Neutrophil (primary cell): Measurements from ENCODE around the gene ATP11A.

ENCODE experiments used
- H3K27ac ChIP-seq: fragments of 200-600 bp; sonication (generic); 2 replicates; pipeline ENCODE4 v1.5.1; 2016; ENCODE audit warnings: mild to moderate bottlenecking, moderate library complexity
- H3K27me3 ChIP-seq: fragments of 200-600 bp; sonication (generic); 2 replicates; pipeline ENCODE4 v1.6.0; 2016; ENCODE audit warnings: mild to moderate bottlenecking
- H3K36me3 ChIP-seq: fragments of 200-600 bp; sonication (generic); 2 replicates; pipeline ENCODE4 v1.5.1; 2017
- H3K4me1 ChIP-seq, 2 experiments: fragments of 200-600 bp in 1 of 2; sonication (generic) in 1 of 2; 1 replicate in 1 of 2; 2 replicates in 1 of 2; pipeline versions ENCODE4 v1.5.1 to v1.6.1; 2013 to 2016; ENCODE audit warnings: low read depth in 1 of 2, low read length in 1 of 2, mild to moderate bottlenecking in 1 of 2, moderate library complexity in 1 of 2; ENCODE audit not compliant: control insufficient read depth in 1 of 2, insufficient read depth in 1 of 2
- H3K4me3 ChIP-seq, 2 experiments: fragments of 200-600 bp in 1 of 2; sonication (generic) in 1 of 2; 1 replicate in 1 of 2; 2 replicates in 1 of 2; pipeline ENCODE4 v1.5.1; 2013 to 2016; ENCODE audit warnings: low read depth in 1 of 2, low read length in 1 of 2, mild to moderate bottlenecking in 1 of 2, moderate library complexity in 1 of 2
- H3K9me3 ChIP-seq: fragments of 200-600 bp; sonication (generic); 2 replicates; pipeline ENCODE4 v1.5.1; 2016
- CTCF ChIP-seq: fragments of 200-600 bp; sonication (generic); IDR thresholded peaks from 2 replicates; pipeline ENCODE4 v1.5.1; 2016; ENCODE audit warnings: antibody characterized with exemption

Gene ATP11A

GRCh38 chr13:112714376-112715174, 24.7 kb downstream of the ATP11A start:
- Histone ChIP-seq H3K9me3 (no peaks in the 10 kb centered on the region), H3K4me3 (no peak overlapping the region), H3K27ac (no peak overlapping the region), H3K27me3 (no peaks in the 10 kb centered on the region), H3K36me3 (peaks cover 17% of the 10 kb centered on the region), H3K4me1 (peaks cover 0 to 3% of the 10 kb centered on the region in 2 experiments)
- no peak for TF ChIP-seq CTCF

- no peak overlapping the region for H3K4me3 ChIP-seq
- peaks cover 0 to 3% of the 10 kb centered on the region in 2 experiments for H3K4me1 ChIP-seq
- H3K27ac ChIP-seq: no peak overlapping the region
- no peaks in the 10 kb centered on the region for H3K9me3 ChIP-seq
- no peaks in the 10 kb centered on the region for H3K27me3 ChIP-seq
- TF ChIP-seq CTCF: no peak
- peaks cover 11% of the 10 kb centered on the region for H3K36me3 ChIP-seq
Measured at GRCh38 chr13:112715210-112715609, 25.4 kb downstream of the ATP11A start.

GRCh38 chr13:112715715-112716460, 26.1 kb downstream of the ATP11A start:
- H3K9me3 ChIP-seq: no peaks in the 10 kb centered on the region
- TF ChIP-seq CTCF: no peak
- peaks cover 0 to 3% of the 10 kb centered on the region in 2 experiments for H3K4me1 ChIP-seq
- no peak overlapping the region for H3K4me3 ChIP-seq
- H3K27me3 ChIP-seq: no peaks in the 10 kb centered on the region
- no peak overlapping the region for H3K27ac ChIP-seq
- H3K36me3 ChIP-seq: peaks cover 11% of the 10 kb centered on the region

- no peaks in the 10 kb centered on the region for H3K27me3 ChIP-seq
- H3K27ac ChIP-seq: no peak overlapping the region
- H3K4me1 ChIP-seq: peaks cover 0 to 3% of the 10 kb centered on the region in 2 experiments
- H3K9me3 ChIP-seq: no peaks in the 10 kb centered on the region
- H3K36me3 ChIP-seq: peaks cover 11% of the 10 kb centered on the region
- no peak for TF ChIP-seq CTCF
- no peak overlapping the region for H3K4me3 ChIP-seq
Measured at GRCh38 chr13:112716461-112716820, 26.6 kb downstream of the ATP11A start.

DNA sequence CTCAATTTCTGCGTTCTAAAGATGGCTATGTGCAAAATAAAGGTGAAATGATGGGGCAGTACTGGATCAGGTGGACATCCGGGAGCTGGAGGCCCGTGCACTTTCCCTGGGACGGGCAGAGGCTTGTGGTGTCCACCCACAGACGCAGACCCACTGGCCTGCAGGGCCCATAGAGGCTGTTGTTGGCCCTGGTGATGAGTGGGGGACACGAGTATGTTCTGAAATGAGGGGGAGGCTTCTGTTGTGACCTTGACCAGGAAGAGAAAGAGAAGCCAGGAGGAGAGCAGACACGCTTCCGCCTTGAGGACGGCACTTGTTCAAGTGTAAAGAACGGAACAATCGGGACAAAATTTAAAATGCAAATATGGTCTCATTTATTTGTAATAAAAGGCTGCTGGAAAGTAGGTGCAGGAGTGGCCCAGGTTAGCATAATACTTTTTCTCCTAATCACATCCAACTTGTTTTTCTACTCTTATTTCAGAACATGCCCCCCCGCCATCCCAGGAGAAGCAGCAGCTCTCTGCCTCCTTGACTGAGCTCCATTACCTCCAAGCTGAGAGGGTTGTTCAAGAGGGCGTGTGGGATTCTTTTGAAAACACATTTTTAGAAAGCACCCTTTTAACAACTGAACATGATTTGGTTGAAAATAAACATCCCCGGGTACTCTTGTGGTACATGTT, 27.1 kb downstream of the ATP11A start:
- Histone ChIP-seq H3K4me1 (peaks cover 0 to 3% of the 10 kb centered on the region in 2 experiments), H3K27me3 (no peaks in the 10 kb centered on the region)
- TF ChIP-seq CTCF: no peak

More for the DNA sequence above, 27.1 kb downstream of the ATP11A start:
- Histone ChIP-seq H3K9me3 (no peaks in the 10 kb centered on the region), H3K4me3 (no peak overlapping the region), H3K36me3 (peaks cover 11% of the 10 kb centered on the region), H3K27ac (no peak overlapping the region)
